OCI-LY7 (cell line): Measurements from ENCODE around the gene ALG1L2. TPM values are rescaled to one million over a fixed set of nuclear protein-coding genes. Genes with fewer than 3 reads are reported as not detected.
"Not testable (repeated sequence)": the region's sequence is repeated elsewhere in the genome, so short reads cannot be mapped to it uniquely, and the experiment has no call there.

Experiments
- BruUV-seq: library from RNA; stranded (reverse); fragments of 400-500 nt; replicated peaks from 2 replicates; lab custom pipeline; 2021; lab: Mats Ljungman, UMichigan
- CTCF ChIA-PET: fragments of 300-600 bp; sonication (Branson Sonifier 250); formaldehyde crosslinking; loops from one replicate; lab custom pipeline; 2022; ENCODE audit warnings: antibody characterized with exemption; ENCODE audit not compliant: unreplicated experiment; lab: Charles Lee
- POLR2A ChIA-PET: fragments of 300-600 bp; sonication (Branson Sonifier 250); formaldehyde crosslinking; loops from one replicate; lab custom pipeline; 2022; ENCODE audit warnings: antibody characterized with exemption; lab: Charles Lee
- DNase-seq: peaks from one replicate; pipeline ENCODE4 v3.0.0-alpha.2; 2015; ENCODE audit warnings: low spot score
- H2AFZ ChIP-seq: fragments of 200-600 bp; sonication (generic), shearing (Covaris generic); 2 replicates; pipeline ENCODE4 v1.6.1; 2014; ENCODE audit warnings: mild to moderate bottlenecking, antibody characterized with exemption, low read length, moderate library complexity
- H3K27ac ChIP-seq: fragments of 200-600 bp; sonication (generic); 2 replicates; pipeline ENCODE4 v1.5.1; 2014; ENCODE audit warnings: mixed run types, low read depth, mild to moderate bottlenecking, moderate library complexity, low read length, inconsistent platforms; ENCODE audit not compliant: poor library complexity, severe bottlenecking
- H3K36me3 ChIP-seq: fragments of 200-600 bp; sonication (generic); 2 replicates; pipeline ENCODE4 v1.6.1; 2014; ENCODE audit warnings: mild to moderate bottlenecking, antibody characterized with exemption, low read length, moderate library complexity, mixed read lengths; ENCODE audit not compliant: insufficient read depth
- H3K4me1 ChIP-seq: fragments of 200-600 bp; sonication (generic); 2 replicates; pipeline ENCODE4 v1.5.1; 2014; ENCODE audit warnings: mild to moderate bottlenecking, low read length; ENCODE audit not compliant: insufficient read depth, poor library complexity, severe bottlenecking
- H3K4me2 ChIP-seq: fragments of 200-600 bp; sonication (generic); 2 replicates; pipeline ENCODE4 v1.6.1; 2014; ENCODE audit warnings: mild to moderate bottlenecking, low read length
- H3K4me3 ChIP-seq: fragments of 200-600 bp; sonication (generic); 2 replicates; pipeline ENCODE4 v1.5.1; 2014; ENCODE audit warnings: mild to moderate bottlenecking, low read depth, low read length; ENCODE audit not compliant: poor library complexity, severe bottlenecking
- H3K79me2 ChIP-seq: fragments of 200-600 bp; sonication (generic); 2 replicates; pipeline ENCODE4 v1.6.1; 2016; ENCODE audit warnings: low read depth, mild to moderate bottlenecking, low read length, moderate library complexity, mixed read lengths; ENCODE audit not compliant: insufficient read depth
- H3K9me2 ChIP-seq: fragments of 200-600 bp; sonication (generic); 2 replicates; pipeline ENCODE4 v1.6.1; 2016; ENCODE audit warnings: mild to moderate bottlenecking, low read length, mixed read lengths; ENCODE audit not compliant: insufficient read depth
- H3K9me3 ChIP-seq: fragments of 200-600 bp; sonication (generic); 2 replicates; pipeline ENCODE4 v1.6.1; 2014; ENCODE audit warnings: mild to moderate bottlenecking, mixed run types, low read length, mixed read lengths
- H4K20me1 ChIP-seq: fragments of 200-600 bp; sonication (generic); 2 replicates; pipeline ENCODE4 v1.6.1; 2014; ENCODE audit warnings: mild to moderate bottlenecking, antibody characterized with exemption, low read length, moderate library complexity, mixed read lengths; ENCODE audit not compliant: insufficient read depth
- EZH2phosphoT487 ChIP-seq: fragments of 200-600 bp; sonication (generic); IDR thresholded peaks from 2 replicates; pipeline ENCODE4 v1.6.1; 2018; ENCODE audit warnings: low read depth, borderline replicate concordance, mild to moderate bottlenecking, mixed run types, antibody characterized with exemption, low read length, moderate library complexity, mixed read lengths
- intact Hi-C: fragments of 100-400 bp; cut with micrococcal nuclease; formaldehyde crosslinking; loops from one replicate; pipeline ENCODE4 v1.10.0; 2022; ENCODE audit not compliant: unreplicated experiment
- total RNA-seq, 2 experiments: library from RNA; depleted of rRNA in 1 of 2; stranded (reverse); fragments of >200 nt in 1 of 2; shearing (Covaris generic) in 1 of 2; gene quantifications; 2 replicates each; pipeline ENCODE4 v1.2.3, GENCODE V29; 2014 to 2022
- TF ChIP-seq, protein P1 (sequence below): fragments of 200-600 bp; sonication (generic); conservative IDR thresholded peaks from 2 replicates; pipeline ENCODE4 v1.5.1; 2014; ENCODE audit warnings: mild to moderate bottlenecking, antibody characterized with exemption, low read length, moderate library complexity, mixed read lengths

The ALG1L2 gene
- total RNA-seq, 2 experiments from 2014 or later, result 2.8 TPM; not detected in 1

DNA sequence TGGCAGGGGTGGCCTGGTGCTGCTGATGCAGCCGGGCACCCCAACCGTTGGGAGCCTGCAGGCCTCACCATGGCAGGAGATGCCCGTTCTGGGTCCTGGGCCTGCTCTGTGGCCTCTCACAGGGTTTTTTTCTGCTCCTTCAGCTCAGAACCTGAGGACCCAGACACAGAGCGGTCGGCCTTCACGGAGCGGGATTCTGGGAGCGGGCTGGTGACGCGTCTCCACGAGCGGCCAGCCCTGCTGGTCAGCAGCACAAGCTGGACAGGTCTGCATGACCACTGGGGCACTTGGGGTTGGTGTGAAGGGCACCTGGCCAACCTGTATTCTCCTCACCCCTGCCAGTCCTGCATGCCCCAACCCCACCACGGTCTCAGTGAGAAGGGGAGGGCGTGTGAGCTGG, 10.3 kb downstream of the ALG1L2 start:
- ChIA-PET POLR2A (no interaction called here), CTCF (no interaction called here)
- no peaks in the 10 kb centered on the region for H4K20me1 ChIP-seq
- H3K79me2 ChIP-seq, result no peaks in the 10 kb centered on the region
- no peak for TF ChIP-seq EZH2phosphoT487
- TF ChIP-seq, protein P1, sequence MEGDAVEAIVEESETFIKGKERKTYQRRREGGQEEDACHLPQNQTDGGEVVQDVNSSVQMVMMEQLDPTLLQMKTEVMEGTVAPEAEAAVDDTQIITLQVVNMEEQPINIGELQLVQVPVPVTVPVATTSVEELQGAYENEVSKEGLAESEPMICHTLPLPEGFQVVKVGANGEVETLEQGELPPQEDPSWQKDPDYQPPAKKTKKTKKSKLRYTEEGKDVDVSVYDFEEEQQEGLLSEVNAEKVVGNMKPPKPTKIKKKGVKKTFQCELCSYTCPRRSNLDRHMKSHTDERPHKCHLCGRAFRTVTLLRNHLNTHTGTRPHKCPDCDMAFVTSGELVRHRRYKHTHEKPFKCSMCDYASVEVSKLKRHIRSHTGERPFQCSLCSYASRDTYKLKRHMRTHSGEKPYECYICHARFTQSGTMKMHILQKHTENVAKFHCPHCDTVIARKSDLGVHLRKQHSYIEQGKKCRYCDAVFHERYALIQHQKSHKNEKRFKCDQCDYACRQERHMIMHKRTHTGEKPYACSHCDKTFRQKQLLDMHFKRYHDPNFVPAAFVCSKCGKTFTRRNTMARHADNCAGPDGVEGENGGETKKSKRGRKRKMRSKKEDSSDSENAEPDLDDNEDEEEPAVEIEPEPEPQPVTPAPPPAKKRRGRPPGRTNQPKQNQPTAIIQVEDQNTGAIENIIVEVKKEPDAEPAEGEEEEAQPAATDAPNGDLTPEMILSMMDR, result no peak
- intact Hi-C loops, result no loop called here
- no peak overlapping the region for H3K27ac ChIP-seq
- no peak overlapping the region for H2AFZ ChIP-seq
- no peaks in the 10 kb centered on the region for H3K9me2 ChIP-seq
- H3K4me1 ChIP-seq, result peaks cover 21% of the 10 kb centered on the region
- DNase-seq, result no peak
- no peak overlapping the region for H3K4me2 ChIP-seq
- no peaks in the 10 kb centered on the region for H3K9me3 ChIP-seq
- no TSS peak for BruUV-seq
- no peak overlapping the region for H3K4me3 ChIP-seq
- no peaks in the 10 kb centered on the region for H3K36me3 ChIP-seq

DNA sequence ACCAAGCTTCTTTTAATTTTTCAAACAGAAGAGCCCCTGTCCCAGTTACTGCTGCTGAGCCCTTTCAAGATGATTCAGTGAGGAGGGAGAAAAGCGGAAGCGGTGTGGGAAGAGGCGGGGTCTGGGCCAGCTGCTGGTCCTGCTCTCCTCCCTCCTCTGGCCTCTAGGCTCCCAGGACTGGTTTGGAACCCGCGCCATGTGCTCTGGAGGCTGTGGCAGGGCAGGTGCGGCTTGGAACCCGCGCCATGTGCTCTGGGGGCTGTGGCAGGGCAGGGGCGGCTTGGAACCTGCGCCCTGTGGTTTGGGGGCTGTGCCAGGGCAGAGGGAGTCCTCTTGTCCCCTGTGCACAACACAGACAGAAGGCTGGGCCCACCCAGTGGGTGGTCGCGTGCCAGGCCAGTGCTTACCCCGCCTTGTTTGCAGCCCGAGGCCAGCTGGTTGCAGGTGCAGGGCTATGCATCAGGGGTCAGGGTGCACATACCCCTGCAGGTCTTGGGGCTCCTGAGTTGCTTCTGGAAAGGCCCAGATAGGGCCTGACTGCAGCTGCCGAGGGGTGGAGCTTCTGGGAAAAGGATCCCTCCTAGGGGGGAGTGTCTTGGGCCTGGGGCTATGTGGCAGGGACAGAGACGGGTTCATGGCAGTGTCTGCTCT, 12.2 kb downstream of the ALG1L2 start:
- intact Hi-C loops, result no loop called here
- Histone ChIP-seq H3K9me3 (no peaks in the 10 kb centered on the region), H3K36me3 (no peaks in the 10 kb centered on the region), H3K27ac (peak overlapping the region; percentile 64), H3K4me1 (peaks cover 21% of the 10 kb centered on the region), H4K20me1 (no peaks in the 10 kb centered on the region), H3K4me2 (peak overlapping the region; percentile 98), H3K79me2 (no peaks in the 10 kb centered on the region), H3K4me3 (peak overlapping the region; percentile 71), H3K9me2 (no peaks in the 10 kb centered on the region), H2AFZ (peak overlapping the region; percentile 94)
- ChIA-PET POLR2A (interaction anchor here (0.6 to 2.3 kb wide), 3 partner anchors 18 to 274 kb away, joined by 3 to 12 read pairs (median 6); partner anchors contain the start of gene TMCC1), CTCF (interaction anchor here (0.6 to 0.7 kb wide), 2 partner anchors 104 to 523 kb away, joined by 3 read pairs; no protein-coding TSS in a partner anchor)
- BruUV-seq, result no TSS peak
- peak; percentile 77 for DNase-seq
- TF ChIP-seq, protein P1, result no peak
- no peak for TF ChIP-seq EZH2phosphoT487

DNA sequence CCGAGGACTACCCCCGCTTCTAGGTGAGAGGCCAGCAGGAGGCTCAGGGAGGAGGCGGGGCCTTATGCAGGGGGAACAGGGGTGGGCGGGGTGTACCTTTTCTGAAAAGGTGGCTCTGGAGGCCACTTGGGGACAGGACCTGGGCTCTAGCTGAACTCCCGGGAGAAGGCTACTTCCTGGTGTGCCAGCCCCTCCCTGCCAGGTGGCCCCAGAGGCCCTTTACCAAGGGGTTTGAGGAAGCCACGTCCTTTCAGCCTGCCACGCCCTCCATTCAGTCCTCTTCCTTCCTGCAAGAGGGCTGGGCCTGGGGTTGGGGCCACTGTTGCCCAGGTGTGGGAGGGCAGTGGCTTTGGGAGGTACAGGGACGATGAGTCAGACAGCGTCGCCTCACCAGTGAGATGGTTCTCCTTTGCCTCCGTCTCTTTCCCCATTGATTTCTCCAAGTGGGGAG, 12.9 kb downstream of the ALG1L2 start:
- ChIA-PET CTCF (interaction anchor here (0.6 to 1.0 kb wide), 2 partner anchors 12 to 17 kb away, joined by 3 to 5 read pairs; no protein-coding TSS in a partner anchor), POLR2A (interaction anchor here (0.6 to 2.3 kb wide), 3 partner anchors 17 to 275 kb away, joined by 4 to 12 read pairs (median 6); no protein-coding TSS in a partner anchor)
- Histone ChIP-seq H3K4me2 (peak overlapping the region; percentile 98), H2AFZ (peak overlapping the region; percentile 94), H3K4me3 (peak overlapping the region; percentile 71), H3K4me1 (peaks cover 21% of the 10 kb centered on the region), H3K27ac (peak overlapping the region; percentile 64)
- H3K9me3 ChIP-seq, intact Hi-C loops, H3K79me2 ChIP-seq, H4K20me1 ChIP-seq, H3K9me2 ChIP-seq, H3K36me3 ChIP-seq, BruUV-seq: not testable (repeated sequence)
- peak; percentile 63 for DNase-seq

DNA sequence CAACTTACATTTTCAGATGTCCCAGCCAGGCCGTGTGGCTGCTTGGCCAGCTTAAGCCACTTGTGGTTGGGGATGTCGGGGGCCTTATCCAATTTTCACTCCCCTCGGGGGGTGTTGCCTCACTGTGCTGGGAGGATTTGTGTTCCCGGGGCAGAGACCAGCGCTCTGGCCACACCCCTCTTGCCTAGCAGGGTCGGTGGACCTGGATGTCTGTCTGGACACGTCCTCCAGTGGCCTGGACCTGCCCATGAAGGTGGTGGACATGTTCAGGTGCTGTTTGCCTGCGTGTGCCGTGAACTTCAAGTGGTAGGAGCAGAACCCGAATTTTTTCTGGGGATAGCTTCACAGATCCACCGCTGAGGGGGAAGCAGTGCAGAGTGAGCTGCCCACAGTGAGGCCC, 14.2 kb downstream of the ALG1L2 start:
- intact Hi-C loops, H3K4me2 ChIP-seq: not testable (repeated sequence)

DNA sequence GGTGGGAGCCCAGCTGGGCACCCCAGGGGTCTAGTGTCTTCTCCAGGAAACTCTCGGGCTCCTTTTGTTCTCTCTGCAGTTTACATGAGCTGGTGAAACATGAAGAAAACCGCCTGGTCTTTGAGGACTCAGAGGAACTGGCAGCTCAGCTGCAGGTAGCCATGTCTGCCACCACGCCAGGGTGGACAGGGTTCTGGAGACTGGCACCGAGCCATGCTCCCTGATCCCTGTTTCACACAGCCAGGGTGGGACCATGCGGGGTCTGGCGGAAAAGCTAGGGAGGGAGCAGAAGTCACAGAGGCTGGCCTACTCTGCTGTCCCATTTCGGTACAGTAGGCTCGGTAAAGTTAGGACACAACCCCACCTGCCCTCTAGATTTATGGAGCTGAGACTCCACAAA, 15.5 kb downstream of the ALG1L2 start:
- H4K20me1 ChIP-seq, H3K4me2 ChIP-seq, H3K27ac ChIP-seq, H2AFZ ChIP-seq, H3K36me3 ChIP-seq, intact Hi-C loops, H3K9me3 ChIP-seq, DNase-seq, H3K4me3 ChIP-seq, H3K9me2 ChIP-seq, BruUV-seq, H3K79me2 ChIP-seq: not testable (repeated sequence)
- ChIA-PET CTCF (interaction anchor here (0.6 to 1.0 kb wide), 2 partner anchors 14 to 155 kb away, joined by 3 to 4 read pairs; no protein-coding TSS in a partner anchor), POLR2A (interaction anchor here (0.6 kb wide), 1 partner anchor 466 kb away, joined by 4 read pairs; no protein-coding TSS in a partner anchor)
- peaks cover 21% of the 10 kb centered on the region for H3K4me1 ChIP-seq

More for the DNA sequence above, 14.2 kb downstream of the ALG1L2 start:
- H3K9me2 ChIP-seq, DNase-seq, POLR2A ChIA-PET, BruUV-seq, H3K27ac ChIP-seq, H2AFZ ChIP-seq, H3K79me2 ChIP-seq, CTCF ChIA-PET, H4K20me1 ChIP-seq, H3K9me3 ChIP-seq, H3K36me3 ChIP-seq, H3K4me3 ChIP-seq: not testable (repeated sequence)
- H3K4me1 ChIP-seq, result peaks cover 21% of the 10 kb centered on the region
